PC-3 (cell line): ENCODE results near the gene KCNJ12. TPM values are rescaled to one million over a fixed set of nuclear protein-coding genes. Genes with fewer than 3 reads are reported as not detected.
"Not testable (repeated sequence)": the region's sequence is repeated elsewhere in the genome, so short reads cannot be mapped to it uniquely, and the experiment has no call there.

Experiments used
- ATAC-seq: fragments of 200-7000 bp; cut with Tn5 transposase; 2 replicates; pipeline ENCODE4 v1.9.1; 2020; ENCODE audit warnings: mild to moderate bottlenecking, moderate library complexity
- BruUV-seq: library from RNA; stranded (reverse); fragments of 400-500 nt; replicated peaks from 2 replicates; lab custom pipeline; 2021; lab: Mats Ljungman, UMichigan
- CTCF ChIA-PET: fragments of 300-600 bp; sonication (Branson Sonifier 250); formaldehyde crosslinking; loops from one replicate; lab custom pipeline; 2022; ENCODE audit warnings: antibody characterized with exemption; lab: Charles Lee
- POLR2A ChIA-PET: fragments of 300-600 bp; sonication (Branson Sonifier 250); formaldehyde crosslinking; loops from one replicate; lab custom pipeline; 2022; ENCODE audit warnings: antibody characterized with exemption; ENCODE audit not compliant: unreplicated experiment; lab: Charles Lee
- DNase-seq: peaks from one replicate; pipeline ENCODE4 v3.0.0-alpha.2; 2015
- H2AFZ ChIP-seq: fragments of 300-600 bp; sonication (generic); 2 replicates; pipeline ENCODE4 v1.6.0; 2016; ENCODE audit warnings: antibody characterized with exemption, low read length
- H3F3A ChIP-seq: fragments of 300-600 bp; sonication (generic); one replicate; pipeline ENCODE4 v1.6.0; 2017; ENCODE audit warnings: antibody characterized with exemption, low read length, control low read depth, mild to moderate bottlenecking; ENCODE audit not compliant: unreplicated experiment
- H3K27ac ChIP-seq: fragments of 300-600 bp; sonication (generic); 2 replicates; pipeline ENCODE4 v1.5.1; 2016; ENCODE audit warnings: mild to moderate bottlenecking, low read length
- H3K27me3 ChIP-seq: fragments of 300-600 bp; sonication (generic); 2 replicates; pipeline ENCODE4 v1.6.1; 2016; ENCODE audit warnings: low read length, mixed read lengths
- H3K36me3 ChIP-seq: fragments of 300-600 bp; sonication (generic); 2 replicates; pipeline ENCODE4 v1.6.1; 2016; ENCODE audit warnings: low read depth, mixed run types, low read length, mixed read lengths
- H3K4me1 ChIP-seq: fragments of 300-600 bp; sonication (generic); 2 replicates; pipeline ENCODE4 v1.5.1; 2016; ENCODE audit warnings: low read length; ENCODE audit not compliant: insufficient read depth
- H3K4me2 ChIP-seq: fragments of 300-600 bp; sonication (generic); 2 replicates; pipeline ENCODE4 v1.6.0; 2016; ENCODE audit warnings: low read length
- H3K4me3 ChIP-seq: fragments of 300-600 bp; sonication (generic); 2 replicates; pipeline ENCODE4 v1.5.1; 2016; ENCODE audit warnings: mild to moderate bottlenecking, low read length, mixed read lengths
- H3K79me2 ChIP-seq: fragments of 300-600 bp; sonication (generic); 2 replicates; pipeline ENCODE4 v1.6.1; 2017; ENCODE audit warnings: low read length, mixed read lengths
- H3K9ac ChIP-seq: fragments of 300-600 bp; sonication (generic); 2 replicates; pipeline ENCODE4 v1.6.0; 2016; ENCODE audit warnings: mild to moderate bottlenecking, low read length
- H3K9me2 ChIP-seq: fragments of 300-600 bp; sonication (generic); replicated peaks from 2 replicates; pipeline ENCODE4 v1.6.1; 2016; ENCODE audit warnings: mixed run types, low read length, mixed read lengths
- H3K9me3 ChIP-seq: fragments of 300-600 bp; sonication (generic); 2 replicates; pipeline ENCODE4 v1.6.1; 2016; ENCODE audit warnings: low read length, mixed read lengths
- H4K20me1 ChIP-seq: fragments of 300-600 bp; sonication (generic); 2 replicates; pipeline ENCODE4 v1.6.1; 2016; ENCODE audit warnings: low read length, mixed read lengths
- EZH2 ChIP-seq: fragments of 300-600 bp; sonication (generic); IDR thresholded peaks from one replicate; pipeline ENCODE4 v1.6.1; 2017; ENCODE audit warnings: antibody characterized with exemption, mild to moderate bottlenecking, low read length; ENCODE audit not compliant: unreplicated experiment
- EZH2phosphoT487 ChIP-seq: fragments of 300-600 bp; sonication (generic); IDR thresholded peaks from 2 replicates; pipeline ENCODE4 v1.6.1; 2018; ENCODE audit warnings: mild to moderate bottlenecking, antibody characterized with exemption, low read length, borderline replicate concordance
- intact Hi-C: fragments of 100-400 bp; cut with micrococcal nuclease; formaldehyde crosslinking; loops from 2 replicates; pipeline ENCODE4 v1.9.0; 2023
- total RNA-seq: library from RNA; depleted of rRNA; stranded (reverse); fragments of >200 nt; gene quantifications from 2 replicates; pipeline ENCODE4 v1.2.3, GENCODE V29; 2014
- TF ChIP-seq, protein P1 (sequence below): fragments of 300-600 bp; sonication (generic); conservative IDR thresholded peaks from 2 replicates; pipeline ENCODE4 v1.5.1; 2017; ENCODE audit warnings: antibody characterized with exemption, low read depth, mild to moderate bottlenecking, low read length

KCNJ12 gene
- total RNA-seq, 1 experiment from 2014 or later: 11.1 TPM

DNA sequence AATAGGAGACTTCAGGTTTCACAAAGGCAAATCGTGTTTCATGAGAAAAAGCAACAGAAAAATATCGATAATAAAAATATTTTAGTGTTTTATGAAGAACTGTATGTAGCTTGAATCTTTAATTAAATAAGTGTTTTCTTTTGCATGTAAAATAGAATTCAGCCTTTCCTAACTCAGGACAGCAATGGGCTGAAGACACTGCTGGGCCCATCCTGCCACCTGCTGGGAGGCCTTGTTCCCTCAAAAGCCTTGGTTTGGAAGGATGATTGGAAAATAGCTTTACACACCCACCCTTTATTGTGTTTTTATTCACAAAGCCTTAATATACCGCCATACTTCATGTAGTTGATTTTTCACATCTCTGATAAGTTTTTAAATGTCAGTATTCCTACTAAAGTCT, 73.7 kb downstream of the KCNJ12 start:
- H3K9me2 ChIP-seq, H3F3A ChIP-seq, intact Hi-C loops, H3K36me3 ChIP-seq, POLR2A ChIA-PET, CTCF ChIA-PET, DNase-seq, H3K79me2 ChIP-seq, H3K27ac ChIP-seq, H4K20me1 ChIP-seq, H3K27me3 ChIP-seq, H3K9ac ChIP-seq, H2AFZ ChIP-seq, H3K9me3 ChIP-seq, H3K4me1 ChIP-seq, H3K4me3 ChIP-seq, H3K4me2 ChIP-seq, BruUV-seq: not testable (repeated sequence)
- peak; percentile 58 for ATAC-seq
- TF ChIP-seq, protein P1, sequence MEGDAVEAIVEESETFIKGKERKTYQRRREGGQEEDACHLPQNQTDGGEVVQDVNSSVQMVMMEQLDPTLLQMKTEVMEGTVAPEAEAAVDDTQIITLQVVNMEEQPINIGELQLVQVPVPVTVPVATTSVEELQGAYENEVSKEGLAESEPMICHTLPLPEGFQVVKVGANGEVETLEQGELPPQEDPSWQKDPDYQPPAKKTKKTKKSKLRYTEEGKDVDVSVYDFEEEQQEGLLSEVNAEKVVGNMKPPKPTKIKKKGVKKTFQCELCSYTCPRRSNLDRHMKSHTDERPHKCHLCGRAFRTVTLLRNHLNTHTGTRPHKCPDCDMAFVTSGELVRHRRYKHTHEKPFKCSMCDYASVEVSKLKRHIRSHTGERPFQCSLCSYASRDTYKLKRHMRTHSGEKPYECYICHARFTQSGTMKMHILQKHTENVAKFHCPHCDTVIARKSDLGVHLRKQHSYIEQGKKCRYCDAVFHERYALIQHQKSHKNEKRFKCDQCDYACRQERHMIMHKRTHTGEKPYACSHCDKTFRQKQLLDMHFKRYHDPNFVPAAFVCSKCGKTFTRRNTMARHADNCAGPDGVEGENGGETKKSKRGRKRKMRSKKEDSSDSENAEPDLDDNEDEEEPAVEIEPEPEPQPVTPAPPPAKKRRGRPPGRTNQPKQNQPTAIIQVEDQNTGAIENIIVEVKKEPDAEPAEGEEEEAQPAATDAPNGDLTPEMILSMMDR: peak; percentile 57

DNA sequence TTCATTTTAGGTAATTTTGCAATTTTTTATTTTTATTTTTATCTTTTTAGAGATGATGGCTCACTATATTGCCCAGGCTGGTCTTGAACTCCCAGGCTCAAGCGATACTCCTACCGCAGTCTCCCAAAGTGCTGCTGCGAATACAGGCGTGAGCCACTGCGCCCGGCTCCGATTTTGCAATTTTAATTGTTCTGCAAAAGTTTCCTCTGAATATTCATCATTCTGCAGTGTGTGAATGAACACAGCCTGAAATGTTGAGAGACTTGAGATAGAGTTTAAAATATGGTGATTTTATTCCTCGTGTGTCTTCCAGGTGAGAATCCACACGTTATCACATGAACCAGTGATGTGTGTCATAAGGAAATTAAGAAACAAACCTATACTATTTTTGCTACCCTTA, 75.8 kb downstream of the KCNJ12 start:
- intact Hi-C loops: no loop called here
- Histone ChIP-seq H3K4me3 (no peak overlapping the region), H3K79me2 (no peaks in the 10 kb centered on the region), H3K36me3 (no peaks in the 10 kb centered on the region), H3K27me3 (no peaks in the 10 kb centered on the region), H3F3A (no peaks in the 10 kb centered on the region), H3K27ac (no peak overlapping the region), H3K9ac (no peak overlapping the region), H2AFZ (no peak overlapping the region), H3K4me1 (peaks cover 4% of the 10 kb centered on the region; the same call in 1 of the 2 replicates), H3K9me3 (no peaks in the 10 kb centered on the region), H4K20me1 (no peaks in the 10 kb centered on the region), H3K9me2 (no peaks in the 10 kb centered on the region), H3K4me2 (no peak overlapping the region)
- ATAC-seq: no peak
- TF ChIP-seq EZH2phosphoT487: no peak
- TF ChIP-seq, protein P1: no peak
- no peak for TF ChIP-seq EZH2
- no peak for DNase-seq
- no TSS peak for BruUV-seq
- CTCF ChIA-PET: no interaction called here
- POLR2A ChIA-PET: no interaction called here

DNA sequence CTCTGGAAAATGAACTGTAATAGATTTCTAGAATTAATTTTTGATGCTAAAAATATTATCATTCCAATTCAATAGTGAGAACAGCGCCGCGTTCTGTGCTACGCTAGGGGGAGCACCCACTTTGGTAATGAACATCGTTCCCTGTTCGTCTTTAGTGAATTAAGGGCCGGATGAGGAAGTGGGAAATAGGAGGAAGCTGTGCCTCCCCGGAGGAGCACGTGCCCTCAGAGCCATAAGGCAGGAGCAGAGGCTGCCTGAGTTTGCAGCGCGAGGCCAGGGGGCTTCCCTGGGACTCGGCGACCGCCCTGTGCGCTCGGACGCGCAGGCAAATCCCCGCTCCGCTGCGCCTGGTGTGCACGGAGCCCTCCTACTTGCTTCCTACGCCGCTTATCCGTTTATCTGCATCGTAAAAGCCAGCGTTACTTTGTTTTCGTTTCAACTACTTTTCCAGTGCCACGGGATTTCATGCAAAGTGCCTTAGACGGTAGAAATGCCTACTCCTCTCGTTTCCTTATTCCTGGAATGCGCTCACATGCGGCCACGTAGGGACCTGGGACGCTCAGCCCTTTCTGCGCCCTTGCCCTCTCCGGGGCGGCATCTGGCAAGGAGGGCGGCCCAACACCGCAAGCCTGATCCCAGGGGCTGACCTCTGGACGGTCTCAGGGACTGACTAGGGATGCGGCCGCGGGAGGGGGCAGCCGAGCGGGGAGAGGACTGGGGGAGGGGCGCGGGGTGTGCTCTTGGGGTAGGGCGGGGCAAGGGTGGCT, 76.4 kb downstream of the KCNJ12 start:
- intact Hi-C loops: no loop called here
- ATAC-seq: no peak
- H3K79me2 ChIP-seq: no peaks in the 10 kb centered on the region
- H2AFZ ChIP-seq: peak overlapping the region; percentile 63
- H3K27ac ChIP-seq: no peak overlapping the region
- no peaks in the 10 kb centered on the region for H4K20me1 ChIP-seq
- CTCF ChIA-PET: no interaction called here
- no TSS peak for BruUV-seq
- no peak for TF ChIP-seq EZH2
- TF ChIP-seq EZH2phosphoT487: no peak
- TF ChIP-seq, protein P1: peak; percentile 69
- H3K4me2 ChIP-seq: no peak overlapping the region
- POLR2A ChIA-PET: no interaction called here
- no peaks in the 10 kb centered on the region for H3K9me2 ChIP-seq
- no peaks in the 10 kb centered on the region for H3F3A ChIP-seq
- no peaks in the 10 kb centered on the region for H3K36me3 ChIP-seq
- H3K4me1 ChIP-seq: peaks cover 3% of the 10 kb centered on the region
- no peak overlapping the region for H3K9ac ChIP-seq
- no peak overlapping the region for H3K4me3 ChIP-seq
- peak; percentile 54 for DNase-seq
- no peaks in the 10 kb centered on the region for H3K9me3 ChIP-seq
- no peaks in the 10 kb centered on the region for H3K27me3 ChIP-seq
